ENCODE data around the gene FETUB. TPM values are rescaled to one million over a fixed set of nuclear protein-coding genes. Genes with fewer than 3 reads are reported as not detected.

The FETUB gene
- total RNA-seq, 1 experiment from 2014 or later, result not detected

GRCh38 chr3:186665625-186666188 is 25.5 kb downstream of the FETUB start, which contains the start of gene HRG:
TSS of gene HRG (plus strand) at chr3:186666014. CDS start at chr3:186666032, 18 bp downstream.
- Histone ChIP-seq H3K4me2 (ENCODE audit: low read length) (no peak within 1 kb of the TSS), H3K27ac (ENCODE audit: low read depth, low read length) (no peak within 1 kb of the TSS), H2AFZ (ENCODE audit: low read depth, low read length, poor library complexity, severe bottlenecking) (no peak within 1 kb of the TSS), H3K36me3 (ENCODE audit: control insufficient read depth in 1 of 2, insufficient read depth in 2 of 2, low read length in 2 of 2) (no peaks in the 10 kb centered on the region), H3K9ac (ENCODE audit: low read length) (no peak within 1 kb of the TSS), H3K9me2 (ENCODE audit: insufficient read depth) (no peaks in the 10 kb centered on the region), H3K9me3 (ENCODE audit: control insufficient read depth in 1 of 2, insufficient read depth in 1 of 2, low read depth in 1 of 2, low read length in 2 of 2) (no peaks in the 10 kb centered on the region), H3K4me3 (replicated peaks in 1 of 2; ENCODE audit: low read depth in 1 of 2, low read length in 2 of 2) (no peak within 1 kb of the TSS), H4K20me1 (ENCODE audit: insufficient read depth) (no peaks in the 10 kb centered on the region), H3K79me2 (ENCODE audit: insufficient read depth, low read length) (no peaks in the 10 kb centered on the region), H3K27me3 (ENCODE audit: insufficient read depth, low read length) (no peaks in the 10 kb centered on the region), H3K4me1 (ENCODE audit: control insufficient read depth in 1 of 2, insufficient read depth in 2 of 2, low read length in 2 of 2) (peaks cover 5 to 20% of the 10 kb centered on the region in 2 experiments; a peak in 3 of 4 replicates)
- TF ChIP-seq SP1 (IDR thresholded peaks at IDR 0.05; ENCODE audit: low read depth) (no peak), EZH2phosphoT487 (IDR thresholded peaks at IDR 0.05; ENCODE audit: borderline replicate concordance) (no peak), RAD21 (IDR thresholded peaks at IDR 0.05; ENCODE audit: low read depth) (no peak), POLR2AphosphoS5 (IDR thresholded peaks at IDR 0.05; ENCODE audit: low read depth, low read length) (no peak), ATF3 (IDR thresholded peaks at IDR 0.05) (no peak), CEBPB (IDR thresholded peaks at IDR 0.05; ENCODE audit: low read depth) (no peak)
- ATAC-seq, result no peak
- no TSS peak for BruUV-seq (replicated peaks)
- ChIA-PET RAD21 (ENCODE audit: low non-redundant PET in 1 of 2, low total read pairs in 2 of 2, uncharacterized antibody in 2 of 2, unreplicated experiment in 2 of 2) (no interaction called here), CTCF (no interaction called here), POLR2A (no interaction called here)
- no peak for DNase-seq (ENCODE audit: low read depth, low spot score)
- intact Hi-C loops (cut with micrococcal nuclease), result no loop called here

- no peaks in the 10 kb centered on the region for H3K79me2 ChIP-seq (ENCODE audit: insufficient read depth, low read length)
- peaks cover 5 to 20% of the 10 kb centered on the region in 2 experiments; a peak in 3 of 4 replicates for H3K4me1 ChIP-seq (ENCODE audit: control insufficient read depth in 1 of 2, insufficient read depth in 2 of 2, low read length in 2 of 2)
- no peak for DNase-seq (ENCODE audit: low read depth, low spot score)
- H3K9ac ChIP-seq (ENCODE audit: low read length), result no peak overlapping the region
- H2AFZ ChIP-seq (ENCODE audit: low read depth, low read length, poor library complexity, severe bottlenecking), result no peak overlapping the region
- no peaks in the 10 kb centered on the region for H4K20me1 ChIP-seq (ENCODE audit: insufficient read depth)
- intact Hi-C loops (cut with micrococcal nuclease), result no loop called here
- H3K9me3 ChIP-seq (ENCODE audit: control insufficient read depth in 1 of 2, insufficient read depth in 1 of 2, low read depth in 1 of 2, low read length in 2 of 2), result no peaks in the 10 kb centered on the region
- CTCF ChIA-PET, result no interaction called here
- no TSS peak for BruUV-seq (replicated peaks)
- RAD21 ChIA-PET (ENCODE audit: low non-redundant PET in 1 of 2, low total read pairs in 2 of 2, uncharacterized antibody in 2 of 2, unreplicated experiment in 2 of 2), result no interaction called here
- no peaks in the 10 kb centered on the region for H3K9me2 ChIP-seq (ENCODE audit: insufficient read depth)
- TF ChIP-seq EZH2 (IDR thresholded peaks at IDR 0.05) (no peak), CTCF (IDR thresholded peaks at IDR 0.05 in 2 of 3, conservative IDR thresholded peaks at IDR 0.05 in 1 of 3; ENCODE audit: borderline replicate concordance in 1 of 3, insufficient read depth in 1 of 3, low read depth in 2 of 3, low read length in 2 of 3) (no peak), EZH2phosphoT487 (IDR thresholded peaks at IDR 0.05; ENCODE audit: borderline replicate concordance) (no peak), SP1 (IDR thresholded peaks at IDR 0.05; ENCODE audit: low read depth) (no peak), JUND (IDR thresholded peaks at IDR 0.05) (no peak), ATF3 (IDR thresholded peaks at IDR 0.05) (no peak), ZNF274 (IDR thresholded peaks at IDR 0.05; ENCODE audit: low read depth, low read length) (no peak), FOSL1 (IDR thresholded peaks at IDR 0.05; ENCODE audit: low read depth) (no peak), YY1 (IDR thresholded peaks at IDR 0.05; ENCODE audit: extremely low read depth, insufficient replicate concordance, low read depth, low read length) (no peak), REST (IDR thresholded peaks at IDR 0.05; ENCODE audit: low read depth) (no peak), EGR1 (IDR thresholded peaks at IDR 0.05; ENCODE audit: low read depth) (no peak)
- no peak overlapping the region for H3K4me3 ChIP-seq (replicated peaks in 1 of 2; ENCODE audit: low read depth in 1 of 2, low read length in 2 of 2)
- no peak overlapping the region for H3K4me2 ChIP-seq (ENCODE audit: low read length)
- no peaks in the 10 kb centered on the region for H3K27me3 ChIP-seq (ENCODE audit: insufficient read depth, low read length)
- POLR2A ChIA-PET, result interaction anchor here (0.7 to 1.0 kb wide), 2 partner anchors 85 to 115 kb away, joined by 3 read pairs; partner anchors contain the start of gene EIF4A2
- H3K27ac ChIP-seq (ENCODE audit: low read depth, low read length), result no peak overlapping the region
- ATAC-seq, result no peak; the same call in 1 of the 2 replicates
- no peaks in the 10 kb centered on the region for H3K36me3 ChIP-seq (ENCODE audit: control insufficient read depth in 1 of 2, insufficient read depth in 2 of 2, low read length in 2 of 2)
Observed at GRCh38 chr3:186668426-186668825, 28.2 kb downstream of the FETUB start.

Data from HCT116 (cell line).